ENCODE data around the gene MUC5AC. TPM values are rescaled to one million over a fixed set of nuclear protein-coding genes. Genes with fewer than 3 reads are reported as not detected.
"Not testable (repeated sequence)": the region's sequence is repeated elsewhere in the genome, so short reads cannot be mapped to it uniquely, and the experiment has no call there.

The MUC5AC gene
- polyA plus RNA-seq, 4 donors, result 0.01 to 0.02 TPM; not detected in 2

- no peak for DNase-seq (ENCODE audit: low read depth in 4 of 4, low spot score in 2 of 4)
These were observed 3.8 kb downstream of the MUC5AC start for GRCh38 chr11:1161410-1162137.

- no peak for DNase-seq (ENCODE audit: low read depth in 4 of 4, low spot score in 2 of 4)
These were observed 4.4 kb downstream of the MUC5AC start for GRCh38 chr11:1162138-1162475.

- DNase-seq (ENCODE audit: low read depth in 4 of 4, low spot score in 2 of 4), result no peak
These were observed 4.9 kb downstream of the MUC5AC start for GRCh38 chr11:1162491-1163311.

GRCh38 chr11:1163321-1163910 is 5.7 kb downstream of the MUC5AC start:
- no peak for DNase-seq (ENCODE audit: low read depth in 4 of 4, low spot score in 2 of 4)

GRCh38 chr11:1163911-1164735 is 6.4 kb downstream of the MUC5AC start:
- no peak for DNase-seq (ENCODE audit: low read depth in 4 of 4, low spot score in 2 of 4)

GRCh38 chr11:1164779-1165255 is 7.1 kb downstream of the MUC5AC start:
- DNase-seq (ENCODE audit: low read depth in 4 of 4, low spot score in 2 of 4), result not testable (repeated sequence)

GRCh38 chr11:1165256-1166041 is 7.7 kb downstream of the MUC5AC start:
- DNase-seq (ENCODE audit: low read depth in 4 of 4, low spot score in 2 of 4), result no peak

GRCh38 chr11:1167256-1167655 is 9.5 kb downstream of the MUC5AC start:
- no peak for DNase-seq (ENCODE audit: low read depth in 4 of 4, low spot score in 2 of 4)

GRCh38 chr11:1167751-1168231 is 10.0 kb downstream of the MUC5AC start:
- DNase-seq (ENCODE audit: low read depth in 4 of 4, low spot score in 2 of 4), result no peak

GRCh38 chr11:1168256-1168655 is 10.5 kb downstream of the MUC5AC start:
- DNase-seq (ENCODE audit: low read depth in 4 of 4, low spot score in 2 of 4), result no peak

- DNase-seq (ENCODE audit: low read depth in 4 of 4, low spot score in 2 of 4), result no peak
These were observed 11.0 kb downstream of the MUC5AC start for GRCh38 chr11:1168721-1169161.

GRCh38 chr11:1171223-1171984 is 13.7 kb downstream of the MUC5AC start:
- no peak for DNase-seq (ENCODE audit: low read depth in 4 of 4, low spot score in 2 of 4)

- no peak for DNase-seq (ENCODE audit: low read depth in 4 of 4, low spot score in 2 of 4)
These were observed 14.4 kb downstream of the MUC5AC start for GRCh38 chr11:1171985-1172728.

- no peak for DNase-seq (ENCODE audit: low read depth in 4 of 4, low spot score in 2 of 4)
These were observed 15.0 kb downstream of the MUC5AC start for GRCh38 chr11:1172729-1173117.

- not testable (repeated sequence) for DNase-seq (ENCODE audit: low read depth in 4 of 4, low spot score in 2 of 4)
These were observed 15.6 kb downstream of the MUC5AC start for GRCh38 chr11:1173396-1173795.

GRCh38 chr11:1174441-1175370 is 17.0 kb downstream of the MUC5AC start:
- no peak for DNase-seq (ENCODE audit: low read depth in 4 of 4, low spot score in 2 of 4)
